ES-I3 (cell line): Measurements from ENCODE around the gene TAF6L.
"Not testable (repeated sequence)": the region's sequence is repeated elsewhere in the genome, so short reads cannot be mapped to it uniquely, and the experiment has no call there.

Experiments used
- H3K36me3 ChIP-seq: 2 replicates; pipeline ENCODE4 v1.6.1; 2013; ENCODE audit warnings: mild to moderate bottlenecking, low read length, control low read depth, moderate library complexity; ENCODE audit not compliant: insufficient read depth
- H3K4me1 ChIP-seq: 2 replicates; pipeline ENCODE4 v1.6.1; 2013; ENCODE audit warnings: mild to moderate bottlenecking, control low read depth, low read length; ENCODE audit not compliant: insufficient read depth
- H3K9ac ChIP-seq: 2 replicates; pipeline ENCODE4 v1.6.1; 2013; ENCODE audit warnings: low read depth, mild to moderate bottlenecking, low read length, moderate library complexity
- H3K9me3 ChIP-seq: 2 replicates; pipeline ENCODE4 v1.6.1; 2013; ENCODE audit warnings: mild to moderate bottlenecking, low read length, moderate library complexity; ENCODE audit not compliant: control insufficient read depth, insufficient read depth

Gene TAF6L

DNA sequence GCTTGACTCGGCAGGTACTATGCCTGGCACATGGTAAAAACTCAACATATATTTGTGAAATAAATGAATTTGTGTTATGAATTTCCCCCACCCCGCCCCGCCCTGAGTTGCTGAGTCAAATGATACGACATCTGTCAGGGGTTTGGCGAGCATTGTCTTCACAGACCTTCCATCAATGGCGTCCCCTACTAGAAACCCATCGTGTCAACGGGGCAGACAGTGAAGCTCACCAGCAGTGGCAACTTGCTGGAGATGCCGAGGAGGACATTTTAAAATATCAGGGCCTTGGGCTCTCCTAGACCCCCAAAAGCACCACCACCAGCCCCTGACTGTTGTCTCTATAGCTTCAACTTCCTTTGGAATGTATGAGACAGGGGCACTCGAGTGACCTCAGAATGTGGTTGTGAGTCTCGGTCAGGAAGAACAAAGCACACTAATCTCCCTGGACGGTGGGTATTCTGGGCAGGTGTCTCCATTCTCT lies 34.8 kb downstream of the TAF6L start:
- Histone ChIP-seq H3K9me3 (no peaks in the 10 kb centered on the region), H3K9ac (peak overlapping the region; percentile 90), H3K36me3 (peaks cover 8% of the 10 kb centered on the region), H3K4me1 (peaks cover 16% of the 10 kb centered on the region; the same call in 1 of the 2 replicates)

DNA sequence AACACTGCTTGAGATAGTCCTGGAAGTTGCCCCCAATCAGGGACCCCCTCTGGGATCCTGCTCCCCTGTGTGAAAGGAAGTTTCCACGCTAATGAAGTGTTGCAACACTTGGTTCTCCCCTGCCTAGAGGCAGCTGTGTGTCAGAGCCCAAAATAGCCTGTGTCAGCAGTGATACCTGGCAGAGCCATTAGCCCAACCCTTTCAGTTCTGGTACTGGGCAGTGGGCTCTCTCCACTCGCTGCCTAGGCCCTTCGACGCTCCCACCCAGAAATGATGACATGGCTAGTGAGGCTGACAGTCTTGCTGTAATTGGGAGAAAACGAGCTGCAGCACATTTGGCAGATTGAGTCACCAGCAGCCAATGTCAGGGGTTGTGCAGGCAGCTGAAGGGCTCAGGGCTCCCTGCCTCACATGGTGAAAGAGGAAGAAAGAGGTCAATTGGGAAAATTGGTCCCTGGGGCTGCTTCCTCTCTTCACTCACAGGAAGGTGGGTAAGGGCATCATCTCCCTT lies 35.5 kb downstream of the TAF6L start:
- Histone ChIP-seq H3K9ac (no peak overlapping the region), H3K4me1 (peaks cover 16% of the 10 kb centered on the region; the same call in 1 of the 2 replicates)

DNA sequence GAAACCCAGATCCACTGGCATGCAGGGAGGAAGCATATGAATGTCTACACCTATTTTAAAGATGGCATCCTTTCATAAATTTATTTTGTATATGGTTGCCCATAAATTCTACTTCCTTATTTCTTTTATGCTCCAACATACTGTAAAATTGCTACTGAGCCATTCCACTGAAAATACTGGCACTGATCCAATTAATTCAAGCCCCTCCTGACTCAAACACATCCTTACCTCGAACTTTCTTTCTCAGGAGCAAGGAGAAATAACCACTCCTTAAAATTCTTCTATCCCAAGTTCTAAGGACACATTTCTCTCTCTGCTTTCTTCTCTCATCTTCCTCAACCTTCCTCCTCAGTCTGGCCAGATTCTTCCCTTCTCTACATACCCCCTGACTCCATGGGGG lies 39.6 kb downstream of the TAF6L start:
- Histone ChIP-seq H3K4me1 (0 out of 2 replicates have a peak, but pooled peaks cover 9% of the 10 kb centered on the region), H3K36me3 (no peaks in the 10 kb centered on the region), H3K9me3 (no peaks in the 10 kb centered on the region), H3K9ac (no peak overlapping the region)

More for the DNA sequence above, 35.5 kb downstream of the TAF6L start:
- Histone ChIP-seq H3K9me3 (no peaks in the 10 kb centered on the region), H3K36me3 (peaks cover 5% of the 10 kb centered on the region; the same call in 1 of the 2 replicates)

DNA sequence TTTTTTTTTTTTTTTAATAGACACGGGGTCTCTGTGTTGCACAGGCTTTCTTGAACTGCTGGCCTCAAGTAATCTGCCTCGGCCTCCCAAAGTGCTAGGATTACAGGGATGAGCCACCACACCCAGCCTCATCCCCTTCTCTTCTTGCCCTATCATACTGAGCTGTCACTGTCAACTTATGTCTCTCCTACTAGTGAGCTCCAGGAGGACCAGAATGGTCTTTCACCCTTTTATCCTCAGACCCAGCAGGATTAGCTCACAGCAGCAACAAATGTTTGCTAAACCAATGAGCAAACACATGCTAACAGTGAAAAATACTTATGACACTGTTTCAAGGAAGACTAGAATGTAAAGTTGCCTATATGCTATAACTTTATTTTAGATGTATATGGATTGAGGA lies 40.5 kb downstream of the TAF6L start:
- no peaks in the 10 kb centered on the region for H3K36me3 ChIP-seq
- H3K9ac ChIP-seq = no peak overlapping the region

DNA sequence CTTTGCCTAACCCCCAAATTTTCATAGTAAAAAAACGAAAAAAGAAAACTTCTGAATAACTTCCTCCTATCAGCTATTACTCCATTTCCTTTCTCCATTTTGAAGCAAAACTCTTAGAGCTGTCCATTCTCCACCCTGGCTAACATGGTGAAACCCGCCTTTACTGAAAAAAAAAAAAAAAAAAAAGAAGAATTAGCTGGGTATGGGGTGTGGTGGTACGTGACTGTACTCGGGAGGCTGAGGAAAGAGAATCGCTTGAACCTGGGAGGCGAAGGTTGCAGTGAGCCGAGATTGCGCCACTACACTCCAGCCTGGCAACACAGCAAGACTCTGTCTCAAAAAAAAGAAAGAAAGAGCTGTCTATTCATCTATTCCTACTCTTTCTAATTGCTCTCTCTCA lies 45.4 kb downstream of the TAF6L start:
- H3K9ac ChIP-seq = no peak overlapping the region
- H3K9me3 ChIP-seq = no peaks in the 10 kb centered on the region
- no peaks in the 10 kb centered on the region for H3K4me1 ChIP-seq
- H3K36me3 ChIP-seq = no peaks in the 10 kb centered on the region

More for the DNA sequence above, 40.5 kb downstream of the TAF6L start:
- Histone ChIP-seq H3K9me3 (no peaks in the 10 kb centered on the region), H3K4me1 (0 out of 2 replicates have a peak, but pooled peaks cover 3% of the 10 kb centered on the region)

DNA sequence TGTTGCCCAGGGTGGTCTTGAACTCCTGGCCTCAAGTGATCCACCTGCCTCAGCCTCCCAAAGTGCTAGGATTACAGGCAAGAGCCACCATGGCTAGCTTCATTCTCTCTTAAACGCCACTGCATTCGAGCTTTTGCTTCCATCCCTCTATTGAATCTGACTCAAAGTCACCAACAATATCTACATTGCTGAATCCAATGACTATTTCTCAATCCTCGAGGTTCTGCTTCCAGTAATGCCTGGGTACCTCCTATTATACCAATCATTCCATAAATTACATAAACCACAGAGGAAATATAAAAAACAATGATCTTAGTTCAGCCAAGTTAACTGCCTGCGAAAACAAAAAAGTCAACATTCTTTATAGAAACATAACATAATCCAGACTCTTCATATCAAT lies 45.9 kb downstream of the TAF6L start:
- Histone ChIP-seq H3K9me3 (no peaks in the 10 kb centered on the region), H3K4me1 (no peaks in the 10 kb centered on the region), H3K36me3 (no peaks in the 10 kb centered on the region), H3K9ac (no peak overlapping the region)

DNA sequence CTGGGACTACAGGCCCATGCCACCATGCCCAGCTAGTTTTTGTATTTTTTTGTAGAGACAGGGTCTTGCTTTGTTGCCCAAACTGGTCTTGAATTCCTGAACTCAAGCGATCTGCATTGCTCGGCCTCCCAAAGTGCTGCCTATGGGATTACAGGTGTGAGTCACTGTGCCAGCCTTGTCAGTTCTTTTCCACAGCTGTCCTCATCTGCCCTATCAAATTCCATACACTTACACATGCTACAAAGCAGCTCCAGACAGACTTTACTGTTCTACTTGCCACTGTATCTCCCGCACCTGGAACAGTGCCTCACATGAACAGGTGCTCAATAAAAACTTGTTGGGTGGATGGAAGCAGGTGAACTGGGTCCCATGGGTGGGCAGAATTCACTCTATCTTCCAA lies 52.5 kb downstream of the TAF6L start:
- Histone ChIP-seq H3K4me1 (no peaks in the 10 kb centered on the region), H3K36me3 (peaks cover 24% of the 10 kb centered on the region), H3K9me3 (no peaks in the 10 kb centered on the region), H3K9ac (no peak overlapping the region)

DNA sequence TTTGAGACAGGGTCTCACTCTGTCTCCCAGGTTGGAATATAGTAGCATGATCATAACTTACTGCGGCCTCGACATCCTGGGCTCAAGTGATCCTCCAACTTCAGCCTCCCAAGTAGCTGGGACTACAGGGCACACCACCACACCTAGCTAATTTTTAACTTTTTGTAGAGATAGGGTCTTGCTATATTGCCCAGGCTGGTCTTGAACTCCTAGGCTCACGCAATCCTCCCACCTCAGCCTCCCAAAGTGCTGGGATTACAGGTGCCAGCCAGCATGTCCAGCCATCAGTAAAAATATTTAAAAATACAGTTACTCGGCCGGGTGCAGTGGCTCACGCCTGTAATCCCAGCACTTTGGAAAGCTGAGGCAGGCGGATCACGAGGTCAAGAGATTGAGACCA lies 56.9 kb downstream of the TAF6L start:
- peaks cover 18% of the 10 kb centered on the region for H3K36me3 ChIP-seq
- H3K9ac ChIP-seq, H3K9me3 ChIP-seq, H3K4me1 ChIP-seq: not testable (repeated sequence)

DNA sequence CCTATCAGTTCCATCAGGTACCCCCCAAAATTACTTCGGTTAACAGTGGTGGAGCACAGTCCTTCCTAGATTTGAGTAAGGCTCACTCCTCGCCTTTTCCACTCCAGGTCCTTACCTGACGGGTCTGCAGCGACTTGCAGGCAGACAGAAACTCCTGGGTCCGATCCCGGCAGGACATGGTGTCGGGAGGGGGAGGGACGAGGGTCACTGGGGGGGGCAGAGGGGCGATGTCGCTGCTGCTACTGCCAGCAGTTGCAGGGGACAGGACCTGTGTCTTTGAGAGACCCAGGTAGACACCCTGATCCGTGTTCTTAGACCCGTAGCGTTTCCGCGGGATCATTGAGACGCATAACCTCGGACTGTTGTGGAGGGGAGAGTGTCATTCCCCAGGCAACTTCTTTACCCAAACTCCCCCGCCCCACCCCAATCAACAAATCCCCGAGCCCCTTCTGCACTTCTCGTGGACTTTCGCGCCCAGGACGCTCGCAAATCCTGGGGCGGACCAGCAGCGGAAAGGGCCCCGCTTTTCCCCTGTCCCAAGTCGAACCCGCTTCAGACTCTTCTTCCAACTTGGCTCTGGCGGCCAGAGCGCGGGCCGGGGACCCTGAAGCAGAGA lies 59.8 kb downstream of the TAF6L start:
- no peaks in the 10 kb centered on the region for H3K9me3 ChIP-seq
- peak overlapping the region; percentile 75 for H3K9ac ChIP-seq
- H3K4me1 ChIP-seq = peaks cover 3% of the 10 kb centered on the region; the same call in 1 of the 2 replicates
- H3K36me3 ChIP-seq = peaks cover 1% of the 10 kb centered on the region

DNA sequence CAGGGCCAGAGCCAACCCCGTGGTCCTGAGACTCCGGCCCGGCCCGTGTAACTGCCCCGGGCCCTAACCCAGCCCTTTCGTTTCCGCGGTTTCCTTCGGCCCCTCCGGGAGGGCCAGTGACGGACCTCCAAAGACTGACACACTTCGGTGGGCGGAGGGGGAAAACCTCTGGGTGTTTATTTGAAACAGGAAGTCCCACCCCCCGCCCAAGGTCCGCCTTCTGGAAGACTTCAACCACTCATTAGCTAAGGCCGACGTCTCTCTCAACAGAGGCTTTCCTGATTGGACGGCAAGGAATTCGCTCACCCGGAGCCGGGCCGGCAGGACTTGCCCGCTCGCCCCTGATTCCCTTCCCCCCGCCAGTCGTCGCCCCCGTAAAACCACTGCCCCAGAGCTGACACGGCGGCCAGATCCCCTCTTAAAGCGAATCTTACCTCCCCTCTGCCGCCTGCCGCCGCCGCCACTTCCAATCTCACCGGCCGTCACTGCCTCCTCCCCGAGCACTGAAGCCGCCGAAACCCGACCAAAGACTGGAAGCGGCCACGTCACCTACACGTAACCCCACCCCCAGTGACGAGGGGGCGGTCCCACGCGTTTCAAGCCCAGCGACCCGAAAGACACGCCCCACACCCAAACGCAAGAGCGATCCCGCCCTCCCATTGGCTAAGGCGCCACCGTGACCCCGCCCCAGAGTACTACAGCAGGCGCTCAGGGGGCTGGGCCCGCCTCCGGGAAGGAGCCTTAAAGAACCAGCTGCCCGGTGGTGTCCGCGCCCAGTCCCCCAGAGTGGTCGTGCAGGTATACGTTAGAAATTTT lies 60.5 kb downstream of the TAF6L start, which contains the start of gene STX5:
TSS of gene STX5 (minus strand) at position 532 of the 816 bp plus-strand sequence. CDS start 808 bp downstream, outside the sequence.
- peak within 1 kb of the TSS; percentile 75 for H3K9ac ChIP-seq
- H3K9me3 ChIP-seq = no peaks in the 10 kb centered on the region
- peaks cover 7% of the 10 kb centered on the region for H3K36me3 ChIP-seq
- peaks cover 3% of the 10 kb centered on the region; the same call in 1 of the 2 replicates for H3K4me1 ChIP-seq

DNA sequence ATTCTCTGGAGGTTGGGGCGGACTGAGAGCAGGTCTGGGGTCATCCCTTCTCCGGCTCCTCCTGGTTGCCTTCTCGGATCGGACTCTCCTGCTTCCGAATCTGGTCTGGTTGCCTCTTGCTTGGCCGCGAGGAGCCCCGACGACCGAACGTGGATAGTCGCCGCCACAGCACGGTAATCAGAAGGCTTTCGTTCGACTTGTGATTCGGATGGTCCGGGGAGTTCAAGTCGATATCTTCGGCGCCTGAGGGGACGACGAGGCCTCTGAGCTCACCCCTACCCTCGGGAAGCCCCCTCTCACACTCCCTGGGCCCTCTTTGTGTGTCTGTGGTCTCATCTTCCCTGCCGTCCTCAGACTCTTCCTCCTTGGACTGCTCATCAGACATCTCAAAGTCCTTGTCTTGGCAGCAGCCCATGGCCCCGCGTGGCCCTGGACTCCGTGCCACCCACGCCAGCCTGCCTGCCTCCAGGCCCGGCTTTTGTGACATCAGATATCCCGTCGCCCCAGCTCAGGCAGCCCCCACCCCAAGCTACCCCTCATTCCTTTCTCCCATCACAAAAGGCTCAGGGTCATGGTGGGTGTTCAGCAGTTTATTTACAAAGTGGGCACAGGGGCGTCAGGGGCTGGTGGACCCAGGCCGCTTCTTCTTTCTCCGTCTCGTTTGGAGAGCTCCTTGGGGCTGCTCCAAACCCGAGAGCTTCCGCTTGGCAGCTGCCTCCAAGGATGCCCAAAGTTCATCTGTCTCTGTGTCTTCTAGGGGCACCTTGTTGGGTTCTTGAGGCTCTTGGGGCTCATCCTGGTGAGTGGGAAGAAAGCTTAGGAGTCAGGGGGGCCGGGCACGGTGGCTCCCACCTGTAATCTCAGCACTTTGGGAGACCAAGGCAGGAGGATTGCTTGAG lies 61.4 kb downstream of the TAF6L start, which contains the start of gene TEX54:
TSS of gene TEX54 (minus strand) at position 506 of the 899 bp plus-strand sequence.
- Histone ChIP-seq H3K36me3 (peaks cover 7% of the 10 kb centered on the region; the same call in 1 of the 2 replicates), H3K4me1 (peaks cover 3% of the 10 kb centered on the region; the same call in 1 of the 2 replicates), H3K9me3 (no peaks in the 10 kb centered on the region), H3K9ac (peak within 1 kb of the TSS; percentile 75)

DNA sequence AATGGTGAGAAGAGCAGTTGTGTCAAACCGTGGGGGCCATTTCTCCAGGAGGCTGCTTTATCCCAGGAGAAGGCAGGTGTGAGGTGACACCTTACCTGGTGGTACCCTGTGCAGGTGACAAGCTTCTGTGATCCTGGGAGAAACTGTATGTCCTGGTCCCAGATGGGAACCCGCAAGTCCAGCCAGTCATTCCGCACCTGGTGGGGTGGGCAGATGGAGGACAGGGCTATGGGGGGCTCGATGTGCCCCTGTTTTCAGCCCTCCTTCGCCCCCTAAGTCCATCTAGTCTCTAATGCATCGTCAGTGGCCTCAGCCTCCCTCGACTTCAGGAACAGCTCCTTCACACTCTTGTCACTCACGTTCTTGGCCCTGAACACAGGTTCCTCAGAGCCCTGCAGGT lies 64.1 kb downstream of the TAF6L start:
- no peaks in the 10 kb centered on the region for H3K9me3 ChIP-seq
- H3K9ac ChIP-seq = no peak overlapping the region
- peaks cover 7% of the 10 kb centered on the region; the same call in 1 of the 2 replicates for H3K36me3 ChIP-seq
- H3K4me1 ChIP-seq = peaks cover 3% of the 10 kb centered on the region; the same call in 1 of the 2 replicates
